Measurements from ENCODE around the gene SMIM1.
A peak's percentile ranks its signal among the peaks of the same experiment; 100 is the strongest.
"Not testable (repeated sequence)": the region's sequence is repeated elsewhere in the genome, so short reads cannot be mapped to it uniquely, and the experiment has no call there.

SMIM1 gene, protein sequence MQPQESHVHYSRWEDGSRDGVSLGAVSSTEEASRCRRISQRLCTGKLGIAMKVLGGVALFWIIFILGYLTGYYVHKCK

DNA sequence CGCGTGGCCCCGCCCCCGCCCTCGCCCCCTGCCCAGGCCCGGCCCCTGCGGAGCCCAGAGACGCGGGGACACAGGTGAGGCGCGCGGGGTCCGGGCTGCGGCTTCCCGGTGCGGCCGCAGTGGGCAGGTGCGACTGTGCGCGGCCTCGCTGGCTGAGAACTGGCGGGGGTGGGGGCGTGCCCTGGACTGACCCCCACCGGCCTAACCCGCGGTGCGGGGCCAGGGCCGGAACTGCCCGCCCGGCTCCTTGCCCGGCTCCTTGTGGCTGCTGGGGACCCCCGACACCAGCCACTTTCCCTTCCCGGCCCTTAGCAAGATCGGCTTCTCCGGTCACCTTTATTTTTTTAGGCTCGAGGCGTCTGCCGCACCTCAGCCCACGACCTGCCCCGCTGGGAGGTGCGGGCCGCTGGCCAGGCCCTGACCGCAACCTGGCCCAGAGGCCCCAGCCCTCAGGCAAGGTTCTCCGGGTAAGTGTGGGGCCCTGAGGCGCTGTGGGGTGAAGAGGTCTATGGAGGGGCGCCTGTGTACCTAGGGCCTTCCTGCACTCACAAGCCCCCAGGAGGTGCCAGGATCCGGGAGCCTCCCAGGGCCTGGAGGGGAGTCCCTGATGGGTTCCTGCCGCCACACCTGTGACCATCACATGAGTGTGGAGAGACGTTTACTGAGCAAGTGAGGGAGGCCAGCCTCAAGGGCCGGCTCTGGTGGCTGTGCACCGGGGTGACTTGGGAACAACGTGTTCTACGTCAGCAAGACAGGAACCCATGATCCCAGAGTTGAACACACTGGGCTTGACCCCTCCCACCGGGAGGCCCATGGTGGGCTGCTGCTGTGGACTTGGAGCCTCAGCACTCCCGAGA lies at the start of gene SMIM1:
TSS of gene SMIM1 (plus strand) at position 35 of the 857 bp plus-strand sequence. CDS start 2,625 bp downstream, outside the sequence.
- TF ChIP-seq ZFX (IDR thresholded peaks at IDR 0.05; ENCODE audit: borderline replicate concordance): no peak
- TF ChIP-seq, protein P1, sequence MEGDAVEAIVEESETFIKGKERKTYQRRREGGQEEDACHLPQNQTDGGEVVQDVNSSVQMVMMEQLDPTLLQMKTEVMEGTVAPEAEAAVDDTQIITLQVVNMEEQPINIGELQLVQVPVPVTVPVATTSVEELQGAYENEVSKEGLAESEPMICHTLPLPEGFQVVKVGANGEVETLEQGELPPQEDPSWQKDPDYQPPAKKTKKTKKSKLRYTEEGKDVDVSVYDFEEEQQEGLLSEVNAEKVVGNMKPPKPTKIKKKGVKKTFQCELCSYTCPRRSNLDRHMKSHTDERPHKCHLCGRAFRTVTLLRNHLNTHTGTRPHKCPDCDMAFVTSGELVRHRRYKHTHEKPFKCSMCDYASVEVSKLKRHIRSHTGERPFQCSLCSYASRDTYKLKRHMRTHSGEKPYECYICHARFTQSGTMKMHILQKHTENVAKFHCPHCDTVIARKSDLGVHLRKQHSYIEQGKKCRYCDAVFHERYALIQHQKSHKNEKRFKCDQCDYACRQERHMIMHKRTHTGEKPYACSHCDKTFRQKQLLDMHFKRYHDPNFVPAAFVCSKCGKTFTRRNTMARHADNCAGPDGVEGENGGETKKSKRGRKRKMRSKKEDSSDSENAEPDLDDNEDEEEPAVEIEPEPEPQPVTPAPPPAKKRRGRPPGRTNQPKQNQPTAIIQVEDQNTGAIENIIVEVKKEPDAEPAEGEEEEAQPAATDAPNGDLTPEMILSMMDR (IDR thresholded peaks at IDR 0.05): no peak

DNA sequence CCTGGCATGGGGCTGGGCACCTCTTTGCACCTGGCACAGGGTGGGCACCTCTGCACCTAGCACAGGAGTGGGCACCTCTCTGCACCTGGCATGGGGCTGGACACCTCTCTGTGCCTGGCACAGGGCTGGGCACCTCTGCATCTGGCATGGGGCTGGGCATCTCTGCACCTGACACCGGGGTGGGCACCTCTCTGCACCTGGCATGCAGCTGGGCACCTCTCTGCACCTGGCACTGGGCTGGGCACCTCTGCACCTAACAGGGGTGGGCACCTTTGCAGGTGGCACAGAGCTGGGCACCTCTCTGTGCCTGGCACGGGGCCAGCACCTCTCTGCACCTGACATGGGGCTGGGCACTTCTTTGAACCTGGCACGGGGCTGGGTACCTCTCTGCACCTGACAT lies 49.7 kb upstream of the SMIM1 start:
- TF ChIP-seq, protein P1 (IDR thresholded peaks at IDR 0.05): no peak
- no peak for TF ChIP-seq ZFX (IDR thresholded peaks at IDR 0.05; ENCODE audit: borderline replicate concordance)
- no peak overlapping the region for H3K27ac ChIP-seq

More for the DNA sequence above, at the start of gene SMIM1:
- H3K27ac ChIP-seq: no peak within 1 kb of the TSS

DNA sequence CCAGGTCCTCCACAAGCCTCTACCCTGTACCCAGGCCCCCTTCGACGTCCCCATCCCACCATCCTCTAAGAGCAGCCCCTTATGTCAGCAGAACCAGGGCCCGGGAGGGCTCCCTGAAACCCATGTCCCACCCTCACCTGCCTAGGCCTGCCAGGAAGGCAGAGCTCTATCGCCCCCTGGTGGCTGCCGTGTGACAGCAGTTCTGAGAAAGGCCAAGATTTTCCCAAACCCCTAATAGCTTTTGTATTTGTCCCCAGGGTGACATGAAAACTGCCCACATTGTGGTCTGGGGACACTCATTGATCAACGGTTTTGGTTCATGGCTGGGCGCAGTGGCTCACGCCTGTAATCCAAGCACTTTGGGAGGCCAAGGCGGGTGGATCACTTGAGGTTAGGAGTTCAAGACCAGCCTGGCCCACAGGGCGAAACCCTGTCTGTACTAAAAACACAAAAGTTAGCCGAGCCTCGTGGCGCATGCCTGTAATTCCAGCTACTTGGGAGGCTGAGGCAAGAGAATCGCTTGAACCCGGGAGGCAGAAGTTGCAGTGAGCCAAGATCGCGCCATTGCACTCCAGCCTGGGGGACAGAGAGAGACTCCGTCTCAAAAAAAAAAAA lies 48.0 kb upstream of the SMIM1 start:
- not testable (repeated sequence) for H3K27ac ChIP-seq
- TF ChIP-seq, protein P1 (IDR thresholded peaks at IDR 0.05): peak; percentile 97

DNA sequence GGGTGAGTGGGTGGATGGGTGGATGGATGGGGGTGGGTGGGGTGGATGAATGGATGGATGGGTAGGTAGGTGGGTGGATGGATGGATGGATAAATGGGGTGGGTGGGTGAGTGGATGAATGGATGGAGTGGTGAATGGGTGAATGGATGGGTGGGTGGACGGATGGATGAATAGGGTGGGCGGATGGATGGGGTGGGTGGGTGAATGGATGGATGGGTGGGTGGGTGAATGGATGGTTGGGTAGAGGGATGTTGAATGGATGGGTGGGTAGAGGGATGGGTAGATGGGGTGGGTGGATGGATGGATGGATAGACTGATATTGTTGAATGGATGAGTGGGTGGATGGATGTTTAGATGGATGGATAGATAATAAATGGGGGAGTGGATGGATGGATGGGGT lies 47.2 kb upstream of the SMIM1 start:
- TF ChIP-seq, protein P1 (IDR thresholded peaks at IDR 0.05): no peak
- no peak for TF ChIP-seq ZFX (IDR thresholded peaks at IDR 0.05; ENCODE audit: borderline replicate concordance)
- no peak overlapping the region for H3K27ac ChIP-seq

DNA sequence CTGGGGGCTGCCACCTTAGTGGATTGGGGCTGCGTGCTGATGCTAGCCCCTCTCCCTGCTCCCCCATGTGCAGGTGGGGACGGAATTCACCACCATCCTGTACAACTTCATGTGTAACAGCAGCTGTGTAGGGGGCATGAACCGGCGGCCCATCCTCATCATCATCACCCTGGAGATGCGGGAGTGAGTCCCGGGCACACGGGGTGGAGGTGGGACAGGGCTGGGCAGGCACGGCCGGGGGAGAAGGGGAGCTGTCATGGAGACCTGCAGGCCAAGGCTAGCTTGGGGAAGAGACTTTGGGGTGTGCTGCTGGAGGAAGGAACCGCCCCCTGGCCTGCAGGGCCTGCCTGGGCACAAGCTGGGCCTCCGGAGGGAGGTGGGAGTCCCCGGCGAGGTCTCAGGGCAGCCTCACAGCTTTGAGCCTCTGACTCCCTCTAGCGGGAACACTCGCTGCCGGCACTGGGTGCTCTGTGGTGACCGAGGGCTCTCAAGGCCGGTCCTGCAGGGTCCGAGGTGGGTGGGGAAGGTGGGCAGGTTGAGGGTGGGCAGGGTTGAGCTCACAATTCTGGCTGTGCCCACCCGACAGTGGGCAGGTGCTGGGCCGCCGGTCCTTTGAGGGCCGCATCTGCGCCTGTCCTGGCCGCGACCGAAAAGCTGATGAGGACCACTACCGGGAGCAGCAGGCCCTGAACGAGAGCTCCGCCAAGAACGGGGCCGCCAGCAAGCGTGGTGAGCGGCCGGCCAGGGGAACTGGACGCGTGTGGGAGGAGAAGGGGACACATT lies 45.3 kb upstream of the SMIM1 start:
- TF ChIP-seq, protein P1 (IDR thresholded peaks at IDR 0.05): peak; percentile 86
- TF ChIP-seq ZFX (IDR thresholded peaks at IDR 0.05; ENCODE audit: borderline replicate concordance): no peak
- no peak overlapping the region for H3K27ac ChIP-seq

DNA sequence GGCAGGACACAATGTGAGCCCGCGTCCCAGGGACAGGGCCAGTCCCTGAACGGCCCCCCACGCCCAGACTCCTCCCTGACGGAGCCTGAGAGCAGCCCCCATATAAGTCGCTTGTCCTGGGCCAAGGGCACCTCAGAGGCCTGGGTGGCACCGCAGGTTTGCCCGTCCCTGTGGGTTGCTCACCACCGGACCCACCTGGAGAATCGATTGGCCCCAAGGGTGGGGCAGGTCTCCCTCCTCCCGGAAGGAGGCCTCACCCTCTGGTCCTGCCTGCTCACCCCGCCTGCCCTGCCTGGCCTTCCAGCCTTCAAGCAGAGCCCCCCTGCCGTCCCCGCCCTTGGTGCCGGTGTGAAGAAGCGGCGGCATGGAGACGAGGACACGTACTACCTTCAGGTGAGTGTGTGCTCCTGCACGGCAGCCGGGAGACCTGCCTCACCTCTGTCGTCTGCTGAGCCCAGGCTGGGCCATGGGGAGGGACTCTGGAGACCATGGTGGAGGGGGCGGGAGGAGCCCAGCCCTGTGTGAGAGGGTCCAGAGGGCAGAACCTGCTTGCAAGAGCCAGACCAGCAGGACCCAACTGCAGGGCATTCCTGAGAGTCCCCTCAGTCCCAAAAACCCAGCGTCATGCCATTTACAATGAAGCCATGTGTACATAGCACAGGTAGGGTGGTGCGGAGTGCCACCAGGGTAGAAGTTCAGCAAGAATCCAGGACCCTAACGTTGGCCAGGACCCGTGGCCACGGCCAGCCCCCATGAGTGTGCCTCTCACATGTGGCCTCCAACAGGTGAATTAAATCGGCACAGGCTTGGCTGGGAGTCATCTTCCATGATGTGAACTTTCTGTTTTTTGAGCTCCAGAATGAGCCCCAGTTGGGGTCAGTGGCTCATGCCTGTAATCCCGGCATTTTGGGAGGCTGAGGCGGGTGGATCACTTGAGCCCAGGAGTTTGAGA lies 44.4 kb upstream of the SMIM1 start:
- TF ChIP-seq ZFX (IDR thresholded peaks at IDR 0.05; ENCODE audit: borderline replicate concordance): no peak
- TF ChIP-seq, protein P1 (IDR thresholded peaks at IDR 0.05): no peak
- H3K27ac ChIP-seq: no peak overlapping the region
